Hepatocyte (in vitro differentiated cells): ENCODE results near the gene AAK1.

Source experiments
- EZH2 ChIP-seq: fragments of 200-600 bp; sonication (generic); IDR thresholded peaks from 2 replicates; pipeline ENCODE4 v1.6.1; 2016; ENCODE audit warnings: antibody characterized with exemption, mild to moderate bottlenecking, borderline replicate concordance
- EZH2phosphoT487 ChIP-seq: fragments of 200-600 bp; sonication (generic); IDR thresholded peaks from one replicate; pipeline ENCODE4 v1.6.1; 2018; ENCODE audit warnings: antibody characterized with exemption, mild to moderate bottlenecking, low read depth, moderate library complexity; ENCODE audit not compliant: unreplicated experiment, severe bottlenecking
- TF ChIP-seq, protein P1 (sequence below): fragments of 200-600 bp; sonication (generic); IDR thresholded peaks from 2 replicates; pipeline ENCODE4 v1.5.1; 2016; ENCODE audit warnings: antibody characterized with exemption, mild to moderate bottlenecking; ENCODE audit not compliant: poor library complexity

DNA sequence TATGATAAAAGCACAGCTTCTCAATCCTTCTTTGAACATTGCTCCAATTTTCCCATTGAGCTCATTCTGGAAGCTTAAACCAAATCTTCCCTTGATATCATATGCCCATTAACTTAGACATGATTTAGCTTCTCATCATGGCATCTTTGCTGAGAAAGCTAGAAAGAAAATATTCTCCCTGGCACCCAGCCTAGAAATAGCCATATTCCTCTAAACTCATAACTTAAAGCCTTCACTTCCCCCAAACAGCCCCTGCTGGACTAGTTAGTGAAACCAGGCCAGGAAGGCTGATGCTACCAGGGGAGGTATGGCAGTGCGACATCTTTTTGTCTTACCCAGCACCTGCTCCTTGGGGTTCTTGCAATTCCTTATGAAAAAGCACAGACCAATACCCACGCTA is 4.3 kb downstream of the AAK1 start:
- TF ChIP-seq EZH2 = no peak
- TF ChIP-seq, protein P1, sequence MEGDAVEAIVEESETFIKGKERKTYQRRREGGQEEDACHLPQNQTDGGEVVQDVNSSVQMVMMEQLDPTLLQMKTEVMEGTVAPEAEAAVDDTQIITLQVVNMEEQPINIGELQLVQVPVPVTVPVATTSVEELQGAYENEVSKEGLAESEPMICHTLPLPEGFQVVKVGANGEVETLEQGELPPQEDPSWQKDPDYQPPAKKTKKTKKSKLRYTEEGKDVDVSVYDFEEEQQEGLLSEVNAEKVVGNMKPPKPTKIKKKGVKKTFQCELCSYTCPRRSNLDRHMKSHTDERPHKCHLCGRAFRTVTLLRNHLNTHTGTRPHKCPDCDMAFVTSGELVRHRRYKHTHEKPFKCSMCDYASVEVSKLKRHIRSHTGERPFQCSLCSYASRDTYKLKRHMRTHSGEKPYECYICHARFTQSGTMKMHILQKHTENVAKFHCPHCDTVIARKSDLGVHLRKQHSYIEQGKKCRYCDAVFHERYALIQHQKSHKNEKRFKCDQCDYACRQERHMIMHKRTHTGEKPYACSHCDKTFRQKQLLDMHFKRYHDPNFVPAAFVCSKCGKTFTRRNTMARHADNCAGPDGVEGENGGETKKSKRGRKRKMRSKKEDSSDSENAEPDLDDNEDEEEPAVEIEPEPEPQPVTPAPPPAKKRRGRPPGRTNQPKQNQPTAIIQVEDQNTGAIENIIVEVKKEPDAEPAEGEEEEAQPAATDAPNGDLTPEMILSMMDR = no peak
- TF ChIP-seq EZH2phosphoT487 = no peak
